GM21381 (cell line): ENCODE results near the gene ACOT11.
"Not testable (repeated sequence)": the region's sequence is repeated elsewhere in the genome, so short reads cannot be mapped to it uniquely, and the experiment has no call there.

Source experiments
- ATAC-seq: cut with Tn5 transposase; IDR thresholded peaks from one replicate; pipeline ENCODE4 v1.9.1; 2021; ENCODE audit warnings: mild to moderate bottlenecking, moderate library complexity; ENCODE audit not compliant: unreplicated experiment

The ACOT11 gene

GRCh38 chr1:54547601-54548388 is at the start of gene ACOT11:
Gene ACOT11 (plus strand): TSS chr1:54548228. CDS start chr1:54548310, 82 bp downstream.
- no peak for ATAC-seq

- ATAC-seq: no peak
Observed at GRCh38 chr1:54498383-54499096, 49.5 kb upstream of the ACOT11 start.

GRCh38 chr1:54499097-54499359 is 49.0 kb upstream of the ACOT11 start:
- no peak for ATAC-seq

- ATAC-seq: no peak
Observed at GRCh38 chr1:54499360-54500106, 48.5 kb upstream of the ACOT11 start.

- no peak for ATAC-seq
Observed at GRCh38 chr1:54500107-54500431, 48.0 kb upstream of the ACOT11 start.

- no peak for ATAC-seq
Observed at GRCh38 chr1:54501849-54502248, 46.2 kb upstream of the ACOT11 start.

GRCh38 chr1:54502342-54502741 is 45.7 kb upstream of the ACOT11 start:
- ATAC-seq: no peak

GRCh38 chr1:54506594-54506993 is 41.4 kb upstream of the ACOT11 start:
- ATAC-seq: no peak

GRCh38 chr1:54507033-54507870 is 40.8 kb upstream of the ACOT11 start:
- ATAC-seq: no peak

- ATAC-seq: no peak
Observed at GRCh38 chr1:54510715-54511270, 37.2 kb upstream of the ACOT11 start.

- not testable (repeated sequence) for ATAC-seq
Observed at GRCh38 chr1:54513921-54514580, 34.0 kb upstream of the ACOT11 start.

- ATAC-seq: no peak
Observed at GRCh38 chr1:54516249-54516920, 31.6 kb upstream of the ACOT11 start.

- no peak for ATAC-seq
Observed at GRCh38 chr1:54517496-54517895, 30.5 kb upstream of the ACOT11 start.

- ATAC-seq: no peak
Observed at GRCh38 chr1:54518489-54518888, 29.5 kb upstream of the ACOT11 start.

- ATAC-seq: no peak
Observed at GRCh38 chr1:54519709-54520108, 28.3 kb upstream of the ACOT11 start.

- ATAC-seq: no peak
Observed at GRCh38 chr1:54520631-54521321, 27.3 kb upstream of the ACOT11 start.

GRCh38 chr1:54526565-54526964 is 21.5 kb upstream of the ACOT11 start:
- not testable (repeated sequence) for ATAC-seq

GRCh38 chr1:54528613-54529012 is 19.4 kb upstream of the ACOT11 start:
- ATAC-seq: no peak

- ATAC-seq: no peak
Observed at GRCh38 chr1:54532033-54532432, 16.0 kb upstream of the ACOT11 start.
